NCI-H345 treated with DMSO at 0.1 percent for 48 hours (cell line): Measurements from ENCODE around the gene DBN1.
"Not testable (repeated sequence)": the region's sequence is repeated elsewhere in the genome, so short reads cannot be mapped to it uniquely, and the experiment has no call there.

Experiments used
- DNase-seq: peaks from one replicate; lab custom pipeline; 2025; ENCODE audit not compliant: unreplicated experiment; lab: John Stamatoyannopoulos, UW

Gene DBN1

GRCh38 chr5:177491983-177492746 lies 18.7 kb upstream of the DBN1 start:
- DNase-seq, result no peak

- DNase-seq, result no peak
Observed at GRCh38 chr5:177491429-177491945, 18.1 kb upstream of the DBN1 start.

- no peak for DNase-seq
Observed at GRCh38 chr5:177490992-177491391, 17.6 kb upstream of the DBN1 start.

GRCh38 chr5:177490311-177490991 lies 17.0 kb upstream of the DBN1 start:
- DNase-seq, result no peak

GRCh38 chr5:177489119-177489716 lies 15.8 kb upstream of the DBN1 start:
- no peak for DNase-seq

GRCh38 chr5:177487975-177488374 lies 14.5 kb upstream of the DBN1 start:
- no peak for DNase-seq

- DNase-seq, result no peak
Observed at GRCh38 chr5:177487144-177487543, 13.7 kb upstream of the DBN1 start.

GRCh38 chr5:177486256-177486655 lies 12.8 kb upstream of the DBN1 start:
- DNase-seq, result no peak

- not testable (repeated sequence) for DNase-seq
Observed at GRCh38 chr5:177485753-177486152, 12.3 kb upstream of the DBN1 start.

- DNase-seq, result no peak
Observed at GRCh38 chr5:177484902-177485549, 11.6 kb upstream of the DBN1 start.

GRCh38 chr5:177483994-177484901 lies 10.8 kb upstream of the DBN1 start:
- DNase-seq, result no peak

GRCh38 chr5:177483042-177483441 lies 9.6 kb upstream of the DBN1 start:
- no peak for DNase-seq

GRCh38 chr5:177482359-177482795 lies 8.9 kb upstream of the DBN1 start:
- no peak for DNase-seq

- DNase-seq, result no peak
Observed at GRCh38 chr5:177479774-177480173, 6.3 kb upstream of the DBN1 start.

- DNase-seq, result no peak
Observed at GRCh38 chr5:177478711-177479646, 5.5 kb upstream of the DBN1 start.

GRCh38 chr5:177477701-177478477 lies 4.5 kb upstream of the DBN1 start:
- no peak for DNase-seq

GRCh38 chr5:177476531-177477233 lies 3.2 kb upstream of the DBN1 start:
- DNase-seq, result no peak
